Adrenal gland (tissue), 12 donors: ENCODE results near the gene TSPAN7. TPM values are rescaled to one million over a fixed set of nuclear protein-coding genes. Genes with fewer than 3 reads are reported as not detected.

ENCODE experiments used
- DNase-seq, 7 donors: peaks; one replicate each; pipeline ENCODE4 v3.0.0-alpha.2; 2019 to 2020
- H3K27ac ChIP-seq, 5 donors: fragments of 200-600 bp; sonication (generic) in 4 of 5; 1 replicate in 3 of 5; 2 replicates in 2 of 5; pipeline versions ENCODE4 v1.5.1 to v1.8.0; 2016 to 2020; ENCODE audit warnings: mild to moderate bottlenecking in 1 of 5
- H3K27me3 ChIP-seq: fragments of 200-600 bp; 2 replicates; pipeline ENCODE4 v1.8.0; 2021
- H3K36me3 ChIP-seq, 2 donors: fragments of 200-600 bp; replicated peaks in 1 of 2; 1 replicate in 1 of 2; 2 replicates in 1 of 2; pipeline versions ENCODE4 v1.5.1 to v1.8.0; 2018 to 2022
- H3K4me1 ChIP-seq, 2 donors: fragments of 200-600 bp; replicated peaks in 1 of 2; 1 replicate in 1 of 2; 2 replicates in 1 of 2; pipeline versions ENCODE4 v1.5.1 to v1.8.0; 2018 to 2021
- H3K4me3 ChIP-seq, 4 donors: fragments of 200-600 bp; sonication (generic) in 3 of 4; one replicate each; pipeline ENCODE4 v1.5.1; 2016 to 2018
- H3K9me3 ChIP-seq, 3 donors: fragments of 200-600 bp; sonication (generic) in 1 of 3; replicated peaks in 1 of 3; 1 replicate in 2 of 3; 2 replicates in 1 of 3; pipeline versions ENCODE4 v1.5.1 to v1.8.0; 2016 to 2021
- POLR2A ChIP-seq, 2 donors: fragments of 450-650 bp; IDR thresholded peaks; one replicate each; pipeline ENCODE4 v1.6.1; 2017; ENCODE audit warnings: antibody characterized with exemption in 2 of 2, mild to moderate bottlenecking in 2 of 2, moderate library complexity in 1 of 2
- WGBS, 4 donors: extraction: QIAGEN DNeasy Blood & Tissue Kit in 2 of 4; methylation state at CpG; one replicate each; pipeline versions ENCODE4 v1.1.5 to v1.1.7; 2013 to 2017; 5-methylcytosine and 5-hydroxymethylcytosine counted together
- intact Hi-C, 2 donors: fragments of 100-400 bp; cut with DNase I; formaldehyde crosslinking; loops; one replicate each; pipeline versions ENCODE4 v1.14.1 to v1.15.0; 2022 to 2023
- polyA plus RNA-seq, 3 donors: library from polyadenylated mRNA; stranded (reverse); fragments of 200-250 nt in 2 of 3; fragments of 350-450 nt in 1 of 3; fragmentation: Illumina TruSeq in 1 of 3; extraction: RNeasy Lipid Tissue Mini Kit (QIAGEN cat#74804) in 1 of 3; gene quantifications; one replicate each; pipeline ENCODE4 v1.2.3, GENCODE V29; 2013 to 2014
- total RNA-seq, 9 donors: library from RNA; depleted of rRNA in 4 of 9; stranded (reverse); fragments of >200 nt in 4 of 9; fragments of 120-200 nt in 1 of 9; fragmentation: NEBNext Ultra II Directional in 1 of 9; extraction: Animal tissue kit (Norgen Biotek cat#: 25700) in 1 of 9; gene quantifications; one replicate each; pipeline versions ENCODE4 v1.1.0 to v1.2.4, GENCODE V29; 2013 to 2023
- TF ChIP-seq, protein P1 (sequence below), 6 experiments: fragments of 450-650 bp in 4 of 6; fragments of 200-600 bp in 2 of 6; sonication (generic) in 1 of 6; IDR thresholded peaks; 1 replicate in 5 of 6; 2 replicates in 1 of 6; pipeline versions ENCODE4 v1.5.1 to v1.8.0; 2016 to 2021; ENCODE audit warnings: antibody characterized with exemption in 6 of 6, mild to moderate bottlenecking in 2 of 6, moderate library complexity in 1 of 6
- donor health status: healthy with polysubstance abuse.
- donor health status: Bipolar disorder and iron deficiency.
- donor health status: DM: yes; HTN: yes; CAD: no.
- donor health status: DM: no; HTN: no; CAD: no.
- donor health status: DM: no; HTN: no; CAD: no.
- donor health status: DM: yes; HTN: yes; CAD: no.

The TSPAN7 gene
- total and polyA plus RNA-seq, 12 donors = 47.8 to 167 (median 87.1) TPM

DNA sequence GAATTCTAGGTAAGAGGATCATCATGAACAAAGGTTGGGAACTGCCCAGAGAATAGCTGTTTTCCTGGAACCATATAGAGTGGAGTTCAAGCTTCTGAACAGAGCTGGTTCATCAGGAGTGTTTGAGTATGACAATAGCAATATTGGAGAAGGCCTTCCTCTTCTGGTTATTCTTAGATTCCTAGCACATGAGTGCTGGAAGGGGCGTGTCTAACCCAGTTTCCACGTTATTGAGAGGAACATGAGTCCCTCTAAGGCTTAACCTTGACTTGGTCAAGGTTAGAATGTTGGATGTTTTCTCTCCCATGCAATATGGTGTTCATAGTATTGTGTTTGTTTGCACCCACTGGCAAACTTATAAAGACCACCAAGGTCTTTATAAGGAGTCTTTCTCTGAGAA, 101.3 kb downstream of the TSPAN7 start:
- no peaks in the 10 kb centered on the region for H3K27me3 ChIP-seq
- no peaks in the 10 kb centered on the region for H3K36me3 ChIP-seq
- no peaks in the 10 kb centered on the region for H3K9me3 ChIP-seq
- TF ChIP-seq, protein P1, sequence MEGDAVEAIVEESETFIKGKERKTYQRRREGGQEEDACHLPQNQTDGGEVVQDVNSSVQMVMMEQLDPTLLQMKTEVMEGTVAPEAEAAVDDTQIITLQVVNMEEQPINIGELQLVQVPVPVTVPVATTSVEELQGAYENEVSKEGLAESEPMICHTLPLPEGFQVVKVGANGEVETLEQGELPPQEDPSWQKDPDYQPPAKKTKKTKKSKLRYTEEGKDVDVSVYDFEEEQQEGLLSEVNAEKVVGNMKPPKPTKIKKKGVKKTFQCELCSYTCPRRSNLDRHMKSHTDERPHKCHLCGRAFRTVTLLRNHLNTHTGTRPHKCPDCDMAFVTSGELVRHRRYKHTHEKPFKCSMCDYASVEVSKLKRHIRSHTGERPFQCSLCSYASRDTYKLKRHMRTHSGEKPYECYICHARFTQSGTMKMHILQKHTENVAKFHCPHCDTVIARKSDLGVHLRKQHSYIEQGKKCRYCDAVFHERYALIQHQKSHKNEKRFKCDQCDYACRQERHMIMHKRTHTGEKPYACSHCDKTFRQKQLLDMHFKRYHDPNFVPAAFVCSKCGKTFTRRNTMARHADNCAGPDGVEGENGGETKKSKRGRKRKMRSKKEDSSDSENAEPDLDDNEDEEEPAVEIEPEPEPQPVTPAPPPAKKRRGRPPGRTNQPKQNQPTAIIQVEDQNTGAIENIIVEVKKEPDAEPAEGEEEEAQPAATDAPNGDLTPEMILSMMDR (IDR thresholded peaks at IDR 0.05) = no peak
- no peak for TF ChIP-seq POLR2A (IDR thresholded peaks at IDR 0.05)
- intact Hi-C loops = no loop called here
- H3K4me1 ChIP-seq = no peaks in the 10 kb centered on the region
- WGBS, 4 donors = 4 to 28% (median 10%) methylated on average over 2 of the region's 2 CpGs
- no peak overlapping the region for H3K4me3 ChIP-seq
- peak in 2 of 7 donors; percentile 25 for DNase-seq
- H3K27ac ChIP-seq = no peak overlapping the region

DNA sequence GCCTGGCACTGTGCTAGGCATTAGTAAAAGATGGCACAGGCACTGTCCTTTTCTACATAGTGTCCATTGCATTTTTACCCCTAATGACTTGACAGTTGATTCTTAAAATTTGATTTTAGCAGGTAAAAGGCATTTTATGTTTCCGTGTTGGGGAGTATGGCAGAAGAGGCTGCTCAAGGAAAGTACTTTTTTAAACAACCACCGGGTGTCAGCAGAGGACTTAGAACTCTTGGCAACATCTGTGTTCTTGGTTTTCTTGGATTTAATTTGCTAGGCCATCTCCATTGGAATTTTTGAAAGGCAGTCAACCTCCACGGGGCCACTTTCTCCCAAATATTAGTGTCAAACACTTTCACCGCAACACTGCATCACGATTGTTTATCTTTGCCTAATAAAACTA, 102.9 kb downstream of the TSPAN7 start:
- no peak overlapping the region for H3K27ac ChIP-seq
- H3K4me3 ChIP-seq = no peak overlapping the region
- H3K9me3 ChIP-seq = no peaks in the 10 kb centered on the region
- TF ChIP-seq, protein P1 (IDR thresholded peaks at IDR 0.05) = peak; percentile 25 to 52 (median 41)
- TF ChIP-seq POLR2A (IDR thresholded peaks at IDR 0.05) = no peak
- 18 to 31% (median 25%) methylated on average over 5 of the region's 5 CpGs for WGBS, 4 donors
- H3K4me1 ChIP-seq = no peaks in the 10 kb centered on the region
- DNase-seq = peak in 3 of 7 donors; percentile 4 to 23 (median 14)
- H3K36me3 ChIP-seq = no peaks in the 10 kb centered on the region
- intact Hi-C loops = no loop called here
- H3K27me3 ChIP-seq = no peaks in the 10 kb centered on the region

DNA sequence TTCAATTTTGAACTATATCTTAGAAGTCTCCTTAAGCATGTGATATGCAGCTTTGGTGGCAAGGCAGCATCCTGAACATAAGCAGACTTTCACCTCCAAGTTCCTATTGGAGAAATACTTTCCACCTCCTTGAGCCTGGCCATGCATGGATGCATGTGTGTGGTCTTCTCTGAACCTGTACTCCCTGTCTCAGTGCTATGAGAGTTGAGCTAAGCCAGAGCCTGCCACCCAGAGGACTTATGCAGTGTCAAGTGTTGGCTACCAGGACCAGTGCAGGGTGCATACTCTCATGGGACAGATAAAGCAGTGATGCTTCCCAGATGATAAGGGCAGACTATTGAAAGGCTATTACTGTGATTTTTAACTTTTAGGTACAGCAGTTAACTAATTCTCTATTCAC, 105.6 kb downstream of the TSPAN7 start:
- Histone ChIP-seq H3K4me1 (no peaks in the 10 kb centered on the region), H3K4me3 (no peak overlapping the region), H3K27ac (no peak overlapping the region), H3K27me3 (no peaks in the 10 kb centered on the region), H3K36me3 (no peaks in the 10 kb centered on the region), H3K9me3 (no peaks in the 10 kb centered on the region)
- intact Hi-C loops = no loop called here
- TF ChIP-seq, protein P1 (IDR thresholded peaks at IDR 0.05) = no peak
- no peak for TF ChIP-seq POLR2A (IDR thresholded peaks at IDR 0.05)
- DNase-seq = no peak

DNA sequence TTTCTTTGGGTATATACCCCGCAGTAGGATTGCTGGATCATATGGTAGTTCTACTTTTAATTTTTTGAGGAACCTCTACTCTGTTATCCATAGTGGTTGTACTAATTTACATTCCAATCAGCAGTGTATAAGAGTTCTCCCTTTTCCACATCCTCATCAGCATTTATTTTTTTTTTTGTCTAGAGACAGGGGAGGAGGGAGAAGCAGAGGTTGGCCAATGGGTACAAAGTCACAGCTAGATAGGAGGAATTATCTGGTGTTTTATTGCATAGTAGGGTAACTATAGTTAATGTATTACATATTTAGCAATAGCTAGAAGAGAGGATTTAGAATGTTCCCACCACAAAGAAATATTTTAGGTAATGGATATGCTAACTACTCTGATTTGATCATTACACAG, 107.4 kb downstream of the TSPAN7 start:
- Histone ChIP-seq H3K9me3 (no peaks in the 10 kb centered on the region), H3K4me3 (no peak overlapping the region), H3K36me3 (no peaks in the 10 kb centered on the region), H3K27me3 (no peaks in the 10 kb centered on the region), H3K27ac (no peak overlapping the region), H3K4me1 (no peaks in the 10 kb centered on the region)
- intact Hi-C loops = no loop called here
- WGBS, 4 donors = 83 to 96% (median 89%) methylated on average over 1 of the region's 1 CpG
- TF ChIP-seq, protein P1 (IDR thresholded peaks at IDR 0.05) = no peak
- no peak for TF ChIP-seq POLR2A (IDR thresholded peaks at IDR 0.05)
- no peak for DNase-seq
